Measurements from ENCODE around the gene FOSB. TPM values are rescaled to one million over a fixed set of nuclear protein-coding genes. Genes with fewer than 3 reads are reported as not detected.

Gene FOSB
- total and polyA plus RNA-seq, 9 of the 15 experiments (the other 6 are each of a cell fraction or from before 2014, with no cell fraction given) = 0.11 to 2.7 (median 0.73) TPM

DNA sequence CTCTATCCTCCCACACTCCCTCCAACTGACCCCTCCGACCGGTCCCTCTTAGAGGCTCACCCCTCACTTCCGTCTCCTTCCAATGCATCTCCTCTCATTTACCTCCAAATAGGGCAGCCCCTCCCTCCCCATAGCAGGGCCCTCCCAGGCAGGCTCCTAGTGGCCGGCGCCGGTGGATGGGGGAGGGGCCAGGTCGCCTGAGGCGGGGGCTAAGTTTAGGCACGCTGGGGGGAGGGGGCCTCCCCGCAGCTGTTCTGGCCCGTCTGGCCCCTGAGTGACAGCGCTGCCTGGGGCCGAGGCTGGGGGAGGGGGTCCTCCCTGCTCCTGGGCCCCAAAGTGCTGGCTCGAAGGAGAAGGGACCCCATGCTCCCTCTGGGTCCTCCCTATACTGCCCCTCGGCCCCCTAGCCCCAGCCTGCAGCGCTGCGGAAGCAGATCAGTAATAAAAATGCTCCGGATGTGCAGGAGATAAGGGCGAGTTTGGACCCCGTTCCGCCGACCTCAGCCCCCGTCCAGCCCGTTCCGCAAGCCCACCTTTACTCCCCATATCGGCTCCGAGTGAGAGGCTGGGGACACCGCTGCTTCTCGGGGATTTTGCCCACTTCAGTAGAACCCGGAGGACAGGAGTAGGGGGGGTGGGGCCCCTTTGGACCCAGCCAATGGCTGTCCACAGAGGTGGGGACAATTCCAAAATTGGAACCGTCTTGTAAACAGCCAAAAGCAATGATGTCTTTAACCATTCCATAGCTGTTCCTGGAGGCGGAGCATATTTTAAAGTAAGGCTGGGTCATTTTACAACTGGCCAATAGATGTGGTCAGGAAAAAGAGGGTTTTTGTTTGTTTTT lies 25.1 kb downstream of the FOSB start (continued):
- TF ChIP-seq NFE2 (IDR thresholded peaks at IDR 0.05; ENCODE audit: low read depth) (no peak), ZBTB5 (IDR thresholded peaks at IDR 0.05) (0 out of 2 replicates have a peak, but pooled peaks have one; percentile 34), SRSF7 (optimal IDR thresholded peaks at IDR 0.05; ENCODE audit: low read depth, low read length) (no peak), KDM5B (IDR thresholded peaks at IDR 0.05; ENCODE audit: insufficient replicate concordance, low read depth, low read length) (no peak), LARP7 (IDR thresholded peaks at IDR 0.05) (no peak), RNF219 (CRISPR knock-in tag; IDR thresholded peaks at IDR 0.05) (no peak), FOXK2 (conservative IDR thresholded peaks at IDR 0.05 in 1 of 2, IDR thresholded peaks at IDR 0.05 in 1 of 2; ENCODE audit: low read depth in 2 of 2) (peak; percentile 94 to 96), ZNF184 (CRISPR knock-in tag; IDR thresholded peaks at IDR 0.05) (no peak), RNF2 (IDR thresholded peaks at IDR 0.05) (peak; percentile 74; the same call in 1 of the 2 replicates), MTF1 (CRISPR knock-in tag; IDR thresholded peaks at IDR 0.05; ENCODE audit: borderline replicate concordance) (no peak), NR4A1 (CRISPR knock-in tag; IDR thresholded peaks at IDR 0.05) (no peak), NR4A1 (tag; IDR thresholded peaks at IDR 0.05) (no peak), ARID2 (IDR thresholded peaks at IDR 0.05) (no peak), SRSF9 (IDR thresholded peaks at IDR 0.05; ENCODE audit: borderline replicate concordance, low read depth, low read length) (no peak), THRB (CRISPR knock-in tag; conservative IDR thresholded peaks at IDR 0.05) (0 out of 2 replicates have a peak, but pooled peaks have one; percentile 8), RBM15 (IDR thresholded peaks at IDR 0.05; ENCODE audit: insufficient read depth, low read length) (no peak), KLF1 (tag; IDR thresholded peaks at IDR 0.05) (no peak), COPS2 (conservative IDR thresholded peaks at IDR 0.05) (no peak)
- TF ChIP-seq, protein P1, sequence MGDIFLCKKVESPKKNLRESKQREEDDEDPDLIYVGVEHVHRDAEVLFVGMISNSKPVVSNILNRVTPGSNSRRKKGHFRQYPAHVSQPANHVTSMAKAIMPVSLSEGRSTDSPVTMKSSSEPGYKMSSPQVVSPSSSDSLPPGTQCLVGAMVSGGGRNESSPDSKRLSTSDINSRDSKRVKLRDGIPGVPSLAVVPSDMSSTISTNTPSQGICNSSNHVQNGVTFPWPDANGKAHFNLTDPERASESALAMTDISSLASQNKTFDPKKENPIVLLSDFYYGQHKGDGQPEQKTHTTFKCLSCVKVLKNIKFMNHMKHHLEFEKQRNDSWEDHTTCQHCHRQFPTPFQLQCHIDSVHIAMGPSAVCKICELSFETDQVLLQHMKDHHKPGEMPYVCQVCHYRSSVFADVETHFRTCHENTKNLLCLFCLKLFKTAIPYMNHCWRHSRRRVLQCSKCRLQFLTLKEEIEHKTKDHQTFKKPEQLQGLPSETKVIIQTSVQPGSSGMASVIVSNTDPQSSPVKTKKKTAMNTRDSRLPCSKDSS (IDR thresholded peaks at IDR 0.05; ENCODE audit: low read depth, partially characterized antibody) = no peak
